Body of pancreas (tissue), 4 donors: ENCODE measurements around the gene MYO6.
"Not testable (repeated sequence)": the region's sequence is repeated elsewhere in the genome, so short reads cannot be mapped to it uniquely, and the experiment has no call there.

ENCODE experiments used
- CTCF ChIP-seq, 7 experiments: fragments of 450-650 bp in 4 of 7; fragments of 200-600 bp in 3 of 7; sonication (generic) in 3 of 7; IDR thresholded peaks; one replicate each; pipeline ENCODE4 v1.5.1; 2016 to 2019; ENCODE audit warnings: antibody characterized with exemption in 7 of 7
- POLR2A ChIP-seq, 3 donors: fragments of 450-650 bp; IDR thresholded peaks; one replicate each; pipeline ENCODE4 v1.6.1; 2016; ENCODE audit warnings: antibody characterized with exemption in 3 of 3, mild to moderate bottlenecking in 2 of 3

DNA sequence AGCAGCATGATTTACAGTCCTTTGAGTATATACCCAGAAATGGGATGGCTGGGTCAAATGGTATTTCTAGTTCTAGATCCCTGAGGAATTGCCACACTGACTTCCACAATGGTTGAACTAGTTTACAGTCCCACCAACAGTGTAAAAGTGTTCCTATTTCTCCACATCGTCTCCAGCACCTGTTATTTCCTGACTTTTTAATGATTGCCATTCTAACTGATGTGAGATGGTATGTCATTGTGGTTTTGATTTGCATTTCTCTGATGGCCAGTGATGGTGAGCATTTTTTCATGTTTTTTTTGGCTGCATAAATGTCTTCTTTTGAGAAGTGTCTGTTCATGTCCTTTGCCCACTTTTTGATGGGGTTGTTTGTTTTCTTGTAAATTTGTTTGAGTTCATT lies 151.2 kb downstream of the MYO6 start:
- not testable (repeated sequence) for TF ChIP-seq CTCF, POLR2A (IDR thresholded peaks at IDR 0.05)
